ENCODE measurements around the gene MYO5A. TPM values are rescaled to one million over a fixed set of nuclear protein-coding genes. Genes with fewer than 3 reads are reported as not detected.

The MYO5A gene
- 190 TPM for total RNA-seq

DNA sequence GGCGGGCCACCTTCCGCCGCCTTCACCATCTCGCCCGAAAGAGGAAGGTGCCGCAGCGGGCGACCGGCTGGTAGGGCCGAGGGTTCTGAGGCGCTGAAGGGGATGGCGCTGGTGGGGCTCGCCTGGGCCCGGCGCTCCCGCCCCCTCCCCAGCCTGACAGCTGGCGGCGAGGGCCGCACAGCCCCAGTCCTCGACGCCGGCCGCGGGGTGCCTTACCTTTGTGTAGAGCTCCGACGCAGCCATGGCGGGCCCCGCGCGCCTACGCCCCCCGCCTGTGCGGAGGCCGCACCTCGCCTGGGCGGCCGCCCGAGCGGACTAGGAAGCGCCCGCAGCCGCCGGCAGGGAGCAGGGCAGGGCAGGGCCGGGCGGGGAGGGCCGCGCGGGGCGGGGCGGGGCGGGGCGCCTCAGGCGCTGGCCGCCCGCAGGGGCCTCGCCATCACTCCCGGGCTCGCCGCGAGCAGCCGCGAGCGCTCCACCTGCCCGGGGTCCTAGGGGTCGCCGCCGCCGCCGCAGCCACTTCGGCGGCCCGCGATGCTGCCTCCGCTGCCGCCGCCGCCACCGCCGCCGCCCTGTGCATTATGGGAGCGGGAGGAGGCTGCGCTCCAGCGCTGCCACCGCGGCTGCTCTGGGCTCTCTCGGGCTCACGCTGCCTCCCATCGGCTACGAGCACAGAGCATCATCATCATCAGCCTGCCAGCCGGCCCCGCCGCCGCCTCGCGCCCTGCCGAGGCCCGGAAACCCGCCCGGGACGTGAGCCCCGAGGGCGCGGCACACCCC lies at the start of gene MYO5A:
MYO5A (minus strand) TSS at position 317 of the 777 bp plus-strand sequence; CDS start at position 243, 74 bp downstream.

DNA sequence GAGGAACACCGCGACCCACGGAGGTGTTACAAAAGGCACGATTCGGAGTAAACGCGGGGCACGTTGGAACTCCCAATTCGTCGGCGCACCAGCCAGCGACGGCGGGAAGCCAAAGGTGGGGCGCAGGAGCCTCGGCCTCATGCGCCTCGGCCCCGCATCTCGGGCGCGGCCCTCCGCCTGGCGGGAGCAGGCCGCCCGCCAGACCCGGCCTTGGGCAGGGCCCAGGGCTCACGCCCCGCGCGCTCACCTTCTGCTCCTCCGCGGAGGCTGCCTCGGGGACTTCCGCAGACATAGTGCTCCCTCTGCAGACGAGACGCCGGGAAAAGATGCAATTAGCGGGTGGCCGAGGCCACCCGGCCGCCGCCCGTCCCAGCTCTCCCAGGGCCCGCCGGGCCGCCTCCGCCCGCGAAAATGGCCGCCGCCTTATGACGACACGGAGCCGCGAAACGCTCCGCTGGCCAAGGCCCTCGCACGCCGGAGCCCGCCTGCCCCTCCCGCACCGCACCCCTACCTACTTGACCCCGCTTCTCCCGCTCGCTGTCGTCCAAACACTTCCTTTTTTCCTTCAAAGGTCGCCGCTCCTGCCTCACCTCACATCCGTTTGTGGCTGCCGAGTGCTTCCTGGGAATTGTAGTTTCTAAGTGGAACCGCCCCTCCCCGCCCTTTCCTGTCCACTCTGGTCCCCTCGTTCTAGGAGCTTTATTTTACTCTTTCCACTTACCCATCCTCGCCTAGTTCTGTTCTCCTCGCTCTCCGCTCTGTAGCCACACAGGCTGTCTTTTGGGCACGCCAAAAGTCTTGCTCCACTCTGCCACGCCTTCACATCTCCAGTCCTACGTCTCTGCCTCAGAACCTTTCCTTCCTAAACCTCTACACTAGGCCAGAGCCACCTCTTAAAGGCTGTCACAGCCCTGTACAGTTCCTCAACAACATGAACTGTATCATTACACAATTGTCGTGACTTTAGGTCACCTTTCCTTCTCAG lies 40.2 kb upstream of the MYO5A start, which contains the start of gene ARPP19:
ARPP19 (minus strand) TSS at position 430 of the 985 bp plus-strand sequence; CDS start at position 292, 138 bp downstream.

GRCh38 chr15:52295421-52296001 lies 233.2 kb downstream of the MYO5A start, which contains the start of gene MYO5C:
TSS of gene MYO5C (minus strand) at chr15:52295804. CDS start at chr15:52295636, 168 bp downstream.

Small RNAs within 50 kb of the gene (small RNA-seq; reads per million reads assigned to genes)
- 0.15 reads per million for gene MIR1266

Other genes starting within 250 kb of the MYO5A start
- 3.0 TPM for gene MYO5C, start 233.1 kb downstream of the MYO5A start, total RNA-seq
- gene ARPP19, start 40.1 kb upstream of the MYO5A start, total RNA-seq = 247 TPM
- 48.0 TPM for gene ATOSA, start 150.5 kb upstream of the MYO5A start, total RNA-seq